HCT116 (cell line): ENCODE results near the gene YTHDF1. TPM values are rescaled to one million over a fixed set of nuclear protein-coding genes. Genes with fewer than 3 reads are reported as not detected.

Source experiments
- ATAC-seq: fragments of 200-7000 bp; cut with Tn5 transposase; 2 replicates; pipeline ENCODE4 v1.9.1; 2020; ENCODE audit warnings: mild to moderate bottlenecking, moderate library complexity
- BruUV-seq: library from RNA; stranded (reverse); fragments of 400-500 nt; replicated peaks from 2 replicates; lab custom pipeline; 2021; lab: Mats Ljungman, UMichigan
- CTCF ChIA-PET: fragments of 300-600 bp; sonication (Branson Sonifier 250); formaldehyde crosslinking; loops from one replicate; lab custom pipeline; 2021; ENCODE audit warnings: antibody characterized with exemption; lab: Charles Lee
- POLR2A ChIA-PET: fragments of 300-600, 350-600 bp; sonication (Branson Sonifier 250); formaldehyde crosslinking; loops from one replicate; lab custom pipeline; 2021; ENCODE audit warnings: antibody characterized with exemption; lab: Charles Lee
- RAD21 ChIA-PET, 2 experiments: fragments of 300-600 bp; sonication (Branson Sonifier 250); formaldehyde crosslinking; loops; one replicate each; lab custom pipeline; 2023; ENCODE audit warnings: low total read pairs in 2 of 2; ENCODE audit not compliant: uncharacterized antibody in 2 of 2, unreplicated experiment in 2 of 2, low non-redundant PET in 1 of 2; lab: Charles Lee
- DNase-seq: peaks from one replicate; pipeline ENCODE4 v3.0.0-alpha.2; 2010; ENCODE audit warnings: low read depth, low spot score
- H2AFZ ChIP-seq: fragments of 200-600 bp; shearing (Covaris generic), sonication (generic); 2 replicates; pipeline ENCODE4 v1.6.1; 2017; ENCODE audit warnings: low read depth, mixed run types, mixed read lengths, antibody characterized with exemption, low read length; ENCODE audit not compliant: poor library complexity, severe bottlenecking
- H3K27ac ChIP-seq: 2 replicates; pipeline ENCODE4 v1.5.1; 2012; ENCODE audit warnings: low read depth, low read length
- H3K27me3 ChIP-seq: fragments of 200-600 bp; sonication (generic); 2 replicates; pipeline ENCODE4 v1.6.1; 2016; ENCODE audit warnings: mixed run types, low read length, mixed read lengths; ENCODE audit not compliant: insufficient read depth
- H3K36me3 ChIP-seq, 2 experiments: fragments of 200-500 bp in 1 of 2; fragments of 200-600 bp in 1 of 2; sonication (Bioruptor generic) in 1 of 2; sonication (generic) in 1 of 2; 2 replicates each; pipeline versions ENCODE4 v1.5.1 to v1.6.1; 2014 to 2016; ENCODE audit warnings: low read length in 2 of 2, inconsistent platforms in 1 of 2, mixed read lengths in 1 of 2, mixed run types in 1 of 2; ENCODE audit not compliant: insufficient read depth in 2 of 2, control insufficient read depth in 1 of 2
- H3K4me1 ChIP-seq, 2 experiments: fragments of 200-600 bp in 1 of 2; sonication (generic) in 1 of 2; 2 replicates each; pipeline versions ENCODE4 v1.5.1 to v1.6.1; 2012 to 2017; ENCODE audit warnings: low read length in 2 of 2, inconsistent platforms in 1 of 2, mild to moderate bottlenecking in 1 of 2, mixed read lengths in 1 of 2, mixed run types in 1 of 2, moderate library complexity in 1 of 2; ENCODE audit not compliant: insufficient read depth in 2 of 2, control insufficient read depth in 1 of 2
- H3K4me2 ChIP-seq: fragments of 200-600 bp; sonication (generic); 2 replicates; pipeline ENCODE4 v1.6.1; 2017; ENCODE audit warnings: mixed run types, low read length, mixed read lengths
- H3K4me3 ChIP-seq, 2 experiments: fragments of 200-600 bp in 1 of 2; sonication (generic) in 1 of 2; replicated peaks in 1 of 2; 2 replicates each; pipeline ENCODE4 v1.5.1; 2011 to 2016; ENCODE audit warnings: low read length in 2 of 2, control low read depth in 1 of 2, low read depth in 1 of 2, mild to moderate bottlenecking in 1 of 2, mixed read lengths in 1 of 2, mixed run types in 1 of 2
- H3K79me2 ChIP-seq: fragments of 200-600 bp; sonication (generic); 2 replicates; pipeline ENCODE4 v1.6.1; 2017; ENCODE audit warnings: mild to moderate bottlenecking, mixed run types, low read length, moderate library complexity, mixed read lengths; ENCODE audit not compliant: insufficient read depth
- H3K9ac ChIP-seq: fragments of 200-600 bp; sonication (generic); 2 replicates; pipeline ENCODE4 v1.6.1; 2016; ENCODE audit warnings: low read length, mixed read lengths
- H3K9me2 ChIP-seq: fragments of 200-600 bp; sonication (generic), shearing (Covaris generic); 2 replicates; pipeline ENCODE4 v1.6.1; 2017; ENCODE audit warnings: mixed run types, mild to moderate bottlenecking, moderate library complexity; ENCODE audit not compliant: insufficient read depth
- H3K9me3 ChIP-seq, 2 experiments: fragments of 200-500 bp in 1 of 2; fragments of 200-600 bp in 1 of 2; sonication (Bioruptor generic) in 1 of 2; sonication (generic) in 1 of 2; 2 replicates each; pipeline ENCODE4 v1.6.1; 2014 to 2017; ENCODE audit warnings: low read length in 2 of 2, mixed read lengths in 2 of 2, inconsistent platforms in 1 of 2, low read depth in 1 of 2, mild to moderate bottlenecking in 1 of 2, mixed run types in 1 of 2, moderate library complexity in 1 of 2; ENCODE audit not compliant: control insufficient read depth in 1 of 2, insufficient read depth in 1 of 2
- H4K20me1 ChIP-seq: fragments of 200-600 bp; sonication (generic), shearing (Covaris generic); 2 replicates; pipeline ENCODE4 v1.6.1; 2017; ENCODE audit warnings: mixed run types, mild to moderate bottlenecking, moderate library complexity; ENCODE audit not compliant: insufficient read depth
- CBX3 ChIP-seq: IDR thresholded peaks from 2 replicates; pipeline ENCODE4 v1.6.1; 2012; ENCODE audit warnings: low read depth
- CEBPB ChIP-seq: IDR thresholded peaks from 2 replicates; pipeline ENCODE4 v1.6.1; 2012; ENCODE audit warnings: low read depth
- EGR1 ChIP-seq: IDR thresholded peaks from 2 replicates; pipeline ENCODE4 v1.6.1; 2012; ENCODE audit warnings: low read depth
- ELF1 ChIP-seq: IDR thresholded peaks from 2 replicates; pipeline ENCODE4 v1.6.1; 2012; ENCODE audit warnings: low read depth, borderline replicate concordance
- EZH2 ChIP-seq: fragments of 200-600 bp; sonication (generic); IDR thresholded peaks from 2 replicates; pipeline ENCODE4 v1.6.1; 2017; ENCODE audit warnings: antibody characterized with exemption, mixed run types
- EZH2phosphoT487 ChIP-seq: fragments of 200-600 bp; IDR thresholded peaks from 2 replicates; pipeline ENCODE4 v1.6.1; 2018; ENCODE audit warnings: antibody characterized with exemption, borderline replicate concordance
- FOSL1 ChIP-seq: IDR thresholded peaks from 2 replicates; pipeline ENCODE4 v1.6.1; 2012; ENCODE audit warnings: low read depth
- JUND ChIP-seq: IDR thresholded peaks from 2 replicates; pipeline ENCODE4 v1.6.1; 2012
- POLR2AphosphoS5 ChIP-seq: IDR thresholded peaks from 2 replicates; pipeline ENCODE4 v1.6.1; 2011; ENCODE audit warnings: mild to moderate bottlenecking, low read depth, low read length, moderate library complexity
- SP1 ChIP-seq: IDR thresholded peaks from 2 replicates; pipeline ENCODE4 v1.6.1; 2012; ENCODE audit warnings: low read depth
- YY1 ChIP-seq: IDR thresholded peaks from 2 replicates; pipeline ENCODE4 v1.6.1; 2011; ENCODE audit warnings: low read length, low read depth, moderate library complexity, mild to moderate bottlenecking; ENCODE audit not compliant: insufficient replicate concordance; ENCODE audit errors: extremely low read depth
- ZFX ChIP-seq: fragments of 450-650 bp; IDR thresholded peaks from 2 replicates; pipeline ENCODE4 v1.6.1; 2017
- ZNF274 ChIP-seq: fragments of 200-500 bp; sonication (Bioruptor generic); IDR thresholded peaks from 2 replicates; pipeline ENCODE4 v1.6.1; 2014; ENCODE audit warnings: mild to moderate bottlenecking, low read depth, low read length, inconsistent platforms
- intact Hi-C: fragments of 100-400 bp; cut with micrococcal nuclease; formaldehyde crosslinking; loops from 2 replicates; pipeline ENCODE4 v1.10.0; 2022
- total RNA-seq: library from RNA; stranded (reverse); gene quantifications from one replicate; pipeline ENCODE4 v1.2.1, GENCODE V29; 2021; ENCODE audit not compliant: unreplicated experiment
- TF ChIP-seq, protein P1 (sequence below): IDR thresholded peaks from 2 replicates; pipeline ENCODE4 v1.6.1; 2012; ENCODE audit warnings: low read depth

Gene YTHDF1
- total RNA-seq, 1 experiment from 2014 or later, result 42.8 TPM

DNA sequence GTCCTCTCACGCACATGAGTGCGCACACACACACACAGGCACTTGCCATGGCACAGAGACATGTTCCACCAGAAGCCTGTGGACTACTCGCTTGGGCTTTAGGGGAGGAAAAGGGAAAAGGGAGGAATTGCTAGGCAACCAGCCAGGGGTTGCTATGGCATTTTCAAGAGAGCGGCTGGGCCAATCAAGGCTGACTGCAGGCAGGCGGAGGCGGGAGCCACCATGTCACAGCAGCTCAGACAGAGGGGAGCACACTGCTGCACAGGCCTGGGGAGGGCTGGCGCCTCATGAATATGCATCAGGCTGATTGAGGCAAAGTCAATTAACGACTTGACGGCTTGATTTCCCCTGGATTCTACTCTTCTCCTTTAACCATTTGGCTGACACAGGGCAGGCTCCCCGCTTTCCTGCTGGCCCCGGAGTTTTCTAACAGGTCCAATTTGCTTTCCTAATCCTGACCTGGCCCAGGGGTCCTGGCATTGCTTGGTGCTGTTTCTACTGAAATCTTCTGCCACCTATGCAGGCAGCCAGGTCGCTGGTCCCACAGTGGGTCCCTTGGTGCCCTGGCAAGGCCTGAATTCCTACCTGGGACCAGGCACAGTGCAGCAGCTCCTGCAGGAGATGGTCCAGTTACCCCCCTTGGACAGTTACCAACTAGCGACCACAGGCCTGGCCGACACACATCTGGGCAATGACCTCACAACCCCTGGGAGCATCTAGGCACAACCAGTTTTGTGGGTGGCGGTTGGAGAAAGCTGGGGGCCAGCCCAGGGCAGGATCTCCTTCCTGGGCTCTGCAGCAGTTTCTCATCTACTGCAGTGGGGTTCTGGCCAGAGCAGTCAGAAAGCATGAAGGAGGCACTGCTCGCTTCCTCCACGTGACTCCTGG, 52.1 kb downstream of the YTHDF1 start:
- Histone ChIP-seq H2AFZ (no peak overlapping the region), H3K27me3 (peaks cover 7% of the 10 kb centered on the region; the same call in 1 of the 2 replicates), H4K20me1 (no peaks in the 10 kb centered on the region), H3K9me2 (no peaks in the 10 kb centered on the region), H3K4me1 (peaks cover 0 to 5% of the 10 kb centered on the region in 2 experiments; a peak in 1 of 4 replicates), H3K4me2 (no peak overlapping the region), H3K4me3 (no peak overlapping the region), H3K27ac (no peak overlapping the region), H3K36me3 (no peaks in the 10 kb centered on the region), H3K9ac (no peak overlapping the region), H3K9me3 (no peaks in the 10 kb centered on the region), H3K79me2 (no peaks in the 10 kb centered on the region)
- ATAC-seq (no peak), DNase-seq (no peak)
- intact Hi-C loops, result no loop called here
- BruUV-seq, result no TSS peak
- ChIA-PET POLR2A (interaction anchor here (0.6 kb wide), 1 partner anchor 64 kb away, joined by 3 read pairs; no protein-coding TSS in a partner anchor), RAD21 (no interaction called here), CTCF (no interaction called here)
- TF ChIP-seq SP1 (no peak), YY1 (no peak), CBX3 (no peak), EZH2phosphoT487 (no peak), ELF1 (no peak), JUND (no peak), FOSL1 (no peak), POLR2AphosphoS5 (no peak), EGR1 (no peak), CEBPB (no peak), ZNF274 (no peak), ZFX (no peak), EZH2 (no peak)
- TF ChIP-seq, protein P1, sequence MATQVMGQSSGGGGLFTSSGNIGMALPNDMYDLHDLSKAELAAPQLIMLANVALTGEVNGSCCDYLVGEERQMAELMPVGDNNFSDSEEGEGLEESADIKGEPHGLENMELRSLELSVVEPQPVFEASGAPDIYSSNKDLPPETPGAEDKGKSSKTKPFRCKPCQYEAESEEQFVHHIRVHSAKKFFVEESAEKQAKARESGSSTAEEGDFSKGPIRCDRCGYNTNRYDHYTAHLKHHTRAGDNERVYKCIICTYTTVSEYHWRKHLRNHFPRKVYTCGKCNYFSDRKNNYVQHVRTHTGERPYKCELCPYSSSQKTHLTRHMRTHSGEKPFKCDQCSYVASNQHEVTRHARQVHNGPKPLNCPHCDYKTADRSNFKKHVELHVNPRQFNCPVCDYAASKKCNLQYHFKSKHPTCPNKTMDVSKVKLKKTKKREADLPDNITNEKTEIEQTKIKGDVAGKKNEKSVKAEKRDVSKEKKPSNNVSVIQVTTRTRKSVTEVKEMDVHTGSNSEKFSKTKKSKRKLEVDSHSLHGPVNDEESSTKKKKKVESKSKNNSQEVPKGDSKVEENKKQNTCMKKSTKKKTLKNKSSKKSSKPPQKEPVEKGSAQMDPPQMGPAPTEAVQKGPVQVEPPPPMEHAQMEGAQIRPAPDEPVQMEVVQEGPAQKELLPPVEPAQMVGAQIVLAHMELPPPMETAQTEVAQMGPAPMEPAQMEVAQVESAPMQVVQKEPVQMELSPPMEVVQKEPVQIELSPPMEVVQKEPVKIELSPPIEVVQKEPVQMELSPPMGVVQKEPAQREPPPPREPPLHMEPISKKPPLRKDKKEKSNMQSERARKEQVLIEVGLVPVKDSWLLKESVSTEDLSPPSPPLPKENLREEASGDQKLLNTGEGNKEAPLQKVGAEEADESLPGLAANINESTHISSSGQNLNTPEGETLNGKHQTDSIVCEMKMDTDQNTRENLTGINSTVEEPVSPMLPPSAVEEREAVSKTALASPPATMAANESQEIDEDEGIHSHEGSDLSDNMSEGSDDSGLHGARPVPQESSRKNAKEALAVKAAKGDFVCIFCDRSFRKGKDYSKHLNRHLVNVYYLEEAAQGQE, result no peak
